WTC11 (cell line): ENCODE measurements around the gene MRFAP1L1. TPM values are rescaled to one million over a fixed set of nuclear protein-coding genes. Genes with fewer than 3 reads are reported as not detected.

Experiments used
- FOXK1 ChIP-seq: sonication (generic); formaldehyde crosslinking; IDR thresholded peaks from 2 replicates; pipeline ENCODE4 v1.8.0; 2022; ENCODE audit warnings: mild to moderate bottlenecking, moderate library complexity, missing genetic modification reagents
- GABPB1 ChIP-seq: sonication (generic); formaldehyde crosslinking; IDR thresholded peaks from 2 replicates; pipeline ENCODE4 v1.8.1; 2023; ENCODE audit warnings: mild to moderate bottlenecking, missing genetic modification reagents
- HMGA2 ChIP-seq: fragments of 250-450 bp; sonication (Bioruptor Pico); IDR thresholded peaks from 2 replicates; pipeline ENCODE4 v1.4.0; 2021; ENCODE audit warnings: mild to moderate bottlenecking, moderate library complexity
- JUN ChIP-seq: sonication (generic); formaldehyde crosslinking; IDR thresholded peaks from 2 replicates; pipeline ENCODE4 v1.8.0; 2023; ENCODE audit warnings: mild to moderate bottlenecking, missing genetic modification reagents
- KAT7 ChIP-seq: sonication (generic); formaldehyde crosslinking; IDR thresholded peaks from 2 replicates; pipeline ENCODE4 v1.8.1; 2023; ENCODE audit warnings: missing genetic modification reagents, mild to moderate bottlenecking, borderline replicate concordance
- MXD4 ChIP-seq: fragments of 250-450 bp; sonication (Bioruptor Pico); IDR thresholded peaks from 2 replicates; pipeline ENCODE4 v1.8.0; 2021; ENCODE audit warnings: mild to moderate bottlenecking, moderate library complexity, borderline replicate concordance
- NFATC4 ChIP-seq: fragments of 250-450 bp; sonication (Bioruptor Pico); IDR thresholded peaks from 2 replicates; pipeline ENCODE4 v1.9.0; 2021; ENCODE audit warnings: mild to moderate bottlenecking
- NFE2L1 ChIP-seq: sonication (generic); formaldehyde crosslinking; IDR thresholded peaks from 2 replicates; pipeline ENCODE4 v1.8.1; 2023; ENCODE audit warnings: missing genetic modification reagents
- NR2C2 ChIP-seq: sonication (generic); formaldehyde crosslinking; IDR thresholded peaks from 2 replicates; pipeline ENCODE4 v1.8.0; 2022; ENCODE audit warnings: mild to moderate bottlenecking, missing genetic modification reagents
- ZNF121 ChIP-seq: sonication (generic); formaldehyde crosslinking; IDR thresholded peaks from 2 replicates; pipeline ENCODE4 v1.8.0; 2023; ENCODE audit warnings: missing genetic modification reagents
- ZNF138 ChIP-seq: sonication (generic); formaldehyde crosslinking; conservative IDR thresholded peaks from 2 replicates; pipeline ENCODE4 v1.8.1; 2022; ENCODE audit warnings: mild to moderate bottlenecking, moderate library complexity, missing genetic modification reagents
- ZNF317 ChIP-seq: sonication (generic); formaldehyde crosslinking; IDR thresholded peaks from 2 replicates; pipeline ENCODE4 v1.8.1; 2023; ENCODE audit warnings: low read depth, mild to moderate bottlenecking, moderate library complexity, missing genetic modification reagents, borderline replicate concordance
- total RNA-seq: library from RNA; stranded (reverse); gene quantifications from 3 replicates; pipeline ENCODE4 v1.2.3, GENCODE V29; 2021
- TF ChIP-seq, protein P1 (sequence below): fragments of 250-450 bp; sonication (Bioruptor Pico); IDR thresholded peaks from 2 replicates; pipeline ENCODE4 v1.8.0; 2021; ENCODE audit warnings: mild to moderate bottlenecking
- TF ChIP-seq, protein P2 (sequence below): fragments of 250-450 bp; sonication (Bioruptor Pico); IDR thresholded peaks from 2 replicates; pipeline ENCODE4 v1.9.0; 2021; ENCODE audit warnings: mild to moderate bottlenecking
- TF ChIP-seq, protein P3 (sequence below): sonication (generic); formaldehyde crosslinking; IDR thresholded peaks from 2 replicates; pipeline ENCODE4 v1.8.0; 2023; ENCODE audit warnings: mild to moderate bottlenecking, missing genetic modification reagents
- TF ChIP-seq, protein P4 (sequence below): sonication (generic); formaldehyde crosslinking; conservative IDR thresholded peaks from 2 replicates; pipeline ENCODE4 v1.8.1; 2023; ENCODE audit warnings: mild to moderate bottlenecking, low read depth, missing genetic modification reagents, moderate library complexity
- TF ChIP-seq, protein P5 (sequence below): sonication (generic); formaldehyde crosslinking; IDR thresholded peaks from 2 replicates; pipeline ENCODE4 v1.8.1; 2022; ENCODE audit warnings: low read depth, mild to moderate bottlenecking, moderate library complexity, missing genetic modification reagents, borderline replicate concordance
- TF ChIP-seq, protein P6 (sequence below): sonication (generic); formaldehyde crosslinking; IDR thresholded peaks from 2 replicates; pipeline ENCODE4 v1.8.0; 2022; ENCODE audit warnings: mild to moderate bottlenecking, missing genetic modification reagents
- TF ChIP-seq, protein P7 (sequence below): sonication (generic); formaldehyde crosslinking; IDR thresholded peaks from 2 replicates; pipeline ENCODE4 v1.8.0; 2022; ENCODE audit warnings: mild to moderate bottlenecking, missing genetic modification reagents
- TF ChIP-seq, protein P8 (sequence below): sonication (generic); formaldehyde crosslinking; IDR thresholded peaks from 2 replicates; pipeline ENCODE4 v1.8.0; 2022; ENCODE audit warnings: mild to moderate bottlenecking, missing genetic modification reagents
- TF ChIP-seq, protein P9 (sequence below): sonication (generic); formaldehyde crosslinking; IDR thresholded peaks from 2 replicates; pipeline ENCODE4 v1.8.0; 2022; ENCODE audit warnings: missing genetic modification reagents

The MRFAP1L1 gene
- total RNA-seq, 1 experiment from 2014 or later, result 54.4 TPM

DNA sequence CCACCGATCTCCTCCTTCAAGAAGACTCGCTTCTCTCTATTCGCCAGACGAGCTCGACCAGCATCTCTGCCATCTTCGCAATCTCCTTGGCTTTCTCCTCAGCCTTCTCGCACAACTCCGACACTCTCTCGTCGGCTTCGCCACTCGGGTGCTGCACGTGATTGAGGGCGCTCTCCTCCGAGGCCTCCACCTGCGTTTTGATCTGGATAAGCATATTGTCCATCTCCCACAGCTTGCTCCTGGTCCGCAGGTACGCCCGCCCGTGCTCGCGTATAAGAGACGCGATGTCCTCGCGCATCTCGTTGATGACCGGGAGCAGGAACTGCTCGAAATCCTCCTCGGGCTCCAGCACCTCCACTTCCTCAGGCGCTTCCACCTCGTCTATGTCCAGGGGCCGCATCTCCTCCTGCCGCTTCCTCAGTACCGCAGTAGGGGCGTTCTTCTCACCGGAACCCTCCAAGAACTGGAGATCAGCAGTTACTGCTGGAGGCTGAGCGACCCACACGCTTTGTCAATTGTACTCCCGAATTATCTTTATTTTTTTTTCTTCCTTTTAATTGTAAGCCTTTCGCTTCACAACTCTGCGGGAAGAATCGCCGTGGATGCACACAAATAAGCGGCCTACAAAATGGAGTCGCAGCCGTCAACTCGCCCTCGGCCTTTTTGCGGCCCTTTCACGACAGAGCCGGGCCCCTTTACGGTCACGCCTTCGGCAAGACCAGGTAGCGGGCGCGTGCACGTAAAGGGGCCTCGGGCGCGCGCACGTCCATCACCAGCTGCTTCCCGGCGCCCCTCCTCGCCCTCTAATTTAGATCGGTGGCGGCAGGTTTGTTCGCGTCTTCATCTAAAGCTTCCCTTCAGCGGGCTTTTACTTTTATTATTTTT lies at the start of gene MRFAP1L1 (continued):
- TF ChIP-seq, protein P1, sequence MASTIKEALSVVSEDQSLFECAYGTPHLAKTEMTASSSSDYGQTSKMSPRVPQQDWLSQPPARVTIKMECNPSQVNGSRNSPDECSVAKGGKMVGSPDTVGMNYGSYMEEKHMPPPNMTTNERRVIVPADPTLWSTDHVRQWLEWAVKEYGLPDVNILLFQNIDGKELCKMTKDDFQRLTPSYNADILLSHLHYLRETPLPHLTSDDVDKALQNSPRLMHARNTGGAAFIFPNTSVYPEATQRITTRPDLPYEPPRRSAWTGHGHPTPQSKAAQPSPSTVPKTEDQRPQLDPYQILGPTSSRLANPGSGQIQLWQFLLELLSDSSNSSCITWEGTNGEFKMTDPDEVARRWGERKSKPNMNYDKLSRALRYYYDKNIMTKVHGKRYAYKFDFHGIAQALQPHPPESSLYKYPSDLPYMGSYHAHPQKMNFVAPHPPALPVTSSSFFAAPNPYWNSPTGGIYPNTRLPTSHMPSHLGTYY, result no peak
- TF ChIP-seq ZNF121 (no peak), NFATC4 (no peak), HMGA2 (CRISPR knock-in tag) (no peak), ZNF138 (CRISPR knock-in tag) (no peak), MXD4 (no peak), NFE2L1 (CRISPR knock-in tag) (0 out of 2 replicates have a peak, but pooled peaks have one; percentile 17), JUN (CRISPR knock-in tag) (no peak; the same call in 1 of the 2 replicates), ZNF317 (CRISPR knock-in tag) (no peak), NR2C2 (CRISPR knock-in tag) (no peak), FOXK1 (CRISPR knock-in tag) (peak; percentile 75), GABPB1 (CRISPR knock-in tag) (no peak), KAT7 (CRISPR knock-in tag) (no peak)
- TF ChIP-seq, protein P2, sequence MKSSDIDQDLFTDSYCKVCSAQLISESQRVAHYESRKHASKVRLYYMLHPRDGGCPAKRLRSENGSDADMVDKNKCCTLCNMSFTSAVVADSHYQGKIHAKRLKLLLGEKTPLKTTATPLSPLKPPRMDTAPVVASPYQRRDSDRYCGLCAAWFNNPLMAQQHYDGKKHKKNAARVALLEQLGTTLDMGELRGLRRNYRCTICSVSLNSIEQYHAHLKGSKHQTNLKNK, result no peak
- TF ChIP-seq, protein P3, sequence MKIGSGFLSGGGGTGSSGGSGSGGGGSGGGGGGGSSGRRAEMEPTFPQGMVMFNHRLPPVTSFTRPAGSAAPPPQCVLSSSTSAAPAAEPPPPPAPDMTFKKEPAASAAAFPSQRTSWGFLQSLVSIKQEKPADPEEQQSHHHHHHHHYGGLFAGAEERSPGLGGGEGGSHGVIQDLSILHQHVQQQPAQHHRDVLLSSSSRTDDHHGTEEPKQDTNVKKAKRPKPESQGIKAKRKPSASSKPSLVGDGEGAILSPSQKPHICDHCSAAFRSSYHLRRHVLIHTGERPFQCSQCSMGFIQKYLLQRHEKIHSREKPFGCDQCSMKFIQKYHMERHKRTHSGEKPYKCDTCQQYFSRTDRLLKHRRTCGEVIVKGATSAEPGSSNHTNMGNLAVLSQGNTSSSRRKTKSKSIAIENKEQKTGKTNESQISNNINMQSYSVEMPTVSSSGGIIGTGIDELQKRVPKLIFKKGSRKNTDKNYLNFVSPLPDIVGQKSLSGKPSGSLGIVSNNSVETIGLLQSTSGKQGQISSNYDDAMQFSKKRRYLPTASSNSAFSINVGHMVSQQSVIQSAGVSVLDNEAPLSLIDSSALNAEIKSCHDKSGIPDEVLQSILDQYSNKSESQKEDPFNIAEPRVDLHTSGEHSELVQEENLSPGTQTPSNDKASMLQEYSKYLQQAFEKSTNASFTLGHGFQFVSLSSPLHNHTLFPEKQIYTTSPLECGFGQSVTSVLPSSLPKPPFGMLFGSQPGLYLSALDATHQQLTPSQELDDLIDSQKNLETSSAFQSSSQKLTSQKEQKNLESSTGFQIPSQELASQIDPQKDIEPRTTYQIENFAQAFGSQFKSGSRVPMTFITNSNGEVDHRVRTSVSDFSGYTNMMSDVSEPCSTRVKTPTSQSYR, result no peak
- TF ChIP-seq, protein P4, sequence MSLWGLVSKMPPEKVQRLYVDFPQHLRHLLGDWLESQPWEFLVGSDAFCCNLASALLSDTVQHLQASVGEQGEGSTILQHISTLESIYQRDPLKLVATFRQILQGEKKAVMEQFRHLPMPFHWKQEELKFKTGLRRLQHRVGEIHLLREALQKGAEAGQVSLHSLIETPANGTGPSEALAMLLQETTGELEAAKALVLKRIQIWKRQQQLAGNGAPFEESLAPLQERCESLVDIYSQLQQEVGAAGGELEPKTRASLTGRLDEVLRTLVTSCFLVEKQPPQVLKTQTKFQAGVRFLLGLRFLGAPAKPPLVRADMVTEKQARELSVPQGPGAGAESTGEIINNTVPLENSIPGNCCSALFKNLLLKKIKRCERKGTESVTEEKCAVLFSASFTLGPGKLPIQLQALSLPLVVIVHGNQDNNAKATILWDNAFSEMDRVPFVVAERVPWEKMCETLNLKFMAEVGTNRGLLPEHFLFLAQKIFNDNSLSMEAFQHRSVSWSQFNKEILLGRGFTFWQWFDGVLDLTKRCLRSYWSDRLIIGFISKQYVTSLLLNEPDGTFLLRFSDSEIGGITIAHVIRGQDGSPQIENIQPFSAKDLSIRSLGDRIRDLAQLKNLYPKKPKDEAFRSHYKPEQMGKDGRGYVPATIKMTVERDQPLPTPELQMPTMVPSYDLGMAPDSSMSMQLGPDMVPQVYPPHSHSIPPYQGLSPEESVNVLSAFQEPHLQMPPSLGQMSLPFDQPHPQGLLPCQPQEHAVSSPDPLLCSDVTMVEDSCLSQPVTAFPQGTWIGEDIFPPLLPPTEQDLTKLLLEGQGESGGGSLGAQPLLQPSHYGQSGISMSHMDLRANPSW, result no peak
- TF ChIP-seq, protein P5, sequence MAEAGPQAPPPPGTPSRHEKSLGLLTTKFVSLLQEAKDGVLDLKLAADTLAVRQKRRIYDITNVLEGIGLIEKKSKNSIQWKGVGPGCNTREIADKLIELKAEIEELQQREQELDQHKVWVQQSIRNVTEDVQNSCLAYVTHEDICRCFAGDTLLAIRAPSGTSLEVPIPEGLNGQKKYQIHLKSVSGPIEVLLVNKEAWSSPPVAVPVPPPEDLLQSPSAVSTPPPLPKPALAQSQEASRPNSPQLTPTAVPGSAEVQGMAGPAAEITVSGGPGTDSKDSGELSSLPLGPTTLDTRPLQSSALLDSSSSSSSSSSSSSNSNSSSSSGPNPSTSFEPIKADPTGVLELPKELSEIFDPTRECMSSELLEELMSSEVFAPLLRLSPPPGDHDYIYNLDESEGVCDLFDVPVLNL (CRISPR knock-in tag), result no peak
- TF ChIP-seq, protein P6, sequence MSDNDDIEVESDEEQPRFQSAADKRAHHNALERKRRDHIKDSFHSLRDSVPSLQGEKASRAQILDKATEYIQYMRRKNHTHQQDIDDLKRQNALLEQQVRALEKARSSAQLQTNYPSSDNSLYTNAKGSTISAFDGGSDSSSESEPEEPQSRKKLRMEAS (CRISPR knock-in tag), result peak; percentile 81
- TF ChIP-seq, protein P7, sequence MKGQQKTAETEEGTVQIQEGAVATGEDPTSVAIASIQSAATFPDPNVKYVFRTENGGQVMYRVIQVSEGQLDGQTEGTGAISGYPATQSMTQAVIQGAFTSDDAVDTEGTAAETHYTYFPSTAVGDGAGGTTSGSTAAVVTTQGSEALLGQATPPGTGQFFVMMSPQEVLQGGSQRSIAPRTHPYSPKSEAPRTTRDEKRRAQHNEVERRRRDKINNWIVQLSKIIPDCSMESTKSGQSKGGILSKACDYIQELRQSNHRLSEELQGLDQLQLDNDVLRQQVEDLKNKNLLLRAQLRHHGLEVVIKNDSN, result peak; percentile 53
- TF ChIP-seq, protein P8, sequence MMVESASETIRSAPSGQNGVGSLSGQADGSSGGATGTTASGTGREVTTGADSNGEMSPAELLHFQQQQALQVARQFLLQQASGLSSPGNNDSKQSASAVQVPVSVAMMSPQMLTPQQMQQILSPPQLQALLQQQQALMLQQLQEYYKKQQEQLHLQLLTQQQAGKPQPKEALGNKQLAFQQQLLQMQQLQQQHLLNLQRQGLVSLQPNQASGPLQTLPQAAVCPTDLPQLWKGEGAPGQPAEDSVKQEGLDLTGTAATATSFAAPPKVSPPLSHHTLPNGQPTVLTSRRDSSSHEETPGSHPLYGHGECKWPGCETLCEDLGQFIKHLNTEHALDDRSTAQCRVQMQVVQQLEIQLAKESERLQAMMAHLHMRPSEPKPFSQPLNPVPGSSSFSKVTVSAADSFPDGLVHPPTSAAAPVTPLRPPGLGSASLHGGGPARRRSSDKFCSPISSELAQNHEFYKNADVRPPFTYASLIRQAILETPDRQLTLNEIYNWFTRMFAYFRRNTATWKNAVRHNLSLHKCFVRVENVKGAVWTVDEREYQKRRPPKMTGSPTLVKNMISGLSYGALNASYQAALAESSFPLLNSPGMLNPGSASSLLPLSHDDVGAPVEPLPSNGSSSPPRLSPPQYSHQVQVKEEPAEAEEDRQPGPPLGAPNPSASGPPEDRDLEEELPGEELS, result peak; percentile 33; the same call in 1 of the 2 replicates
- TF ChIP-seq, protein P9, sequence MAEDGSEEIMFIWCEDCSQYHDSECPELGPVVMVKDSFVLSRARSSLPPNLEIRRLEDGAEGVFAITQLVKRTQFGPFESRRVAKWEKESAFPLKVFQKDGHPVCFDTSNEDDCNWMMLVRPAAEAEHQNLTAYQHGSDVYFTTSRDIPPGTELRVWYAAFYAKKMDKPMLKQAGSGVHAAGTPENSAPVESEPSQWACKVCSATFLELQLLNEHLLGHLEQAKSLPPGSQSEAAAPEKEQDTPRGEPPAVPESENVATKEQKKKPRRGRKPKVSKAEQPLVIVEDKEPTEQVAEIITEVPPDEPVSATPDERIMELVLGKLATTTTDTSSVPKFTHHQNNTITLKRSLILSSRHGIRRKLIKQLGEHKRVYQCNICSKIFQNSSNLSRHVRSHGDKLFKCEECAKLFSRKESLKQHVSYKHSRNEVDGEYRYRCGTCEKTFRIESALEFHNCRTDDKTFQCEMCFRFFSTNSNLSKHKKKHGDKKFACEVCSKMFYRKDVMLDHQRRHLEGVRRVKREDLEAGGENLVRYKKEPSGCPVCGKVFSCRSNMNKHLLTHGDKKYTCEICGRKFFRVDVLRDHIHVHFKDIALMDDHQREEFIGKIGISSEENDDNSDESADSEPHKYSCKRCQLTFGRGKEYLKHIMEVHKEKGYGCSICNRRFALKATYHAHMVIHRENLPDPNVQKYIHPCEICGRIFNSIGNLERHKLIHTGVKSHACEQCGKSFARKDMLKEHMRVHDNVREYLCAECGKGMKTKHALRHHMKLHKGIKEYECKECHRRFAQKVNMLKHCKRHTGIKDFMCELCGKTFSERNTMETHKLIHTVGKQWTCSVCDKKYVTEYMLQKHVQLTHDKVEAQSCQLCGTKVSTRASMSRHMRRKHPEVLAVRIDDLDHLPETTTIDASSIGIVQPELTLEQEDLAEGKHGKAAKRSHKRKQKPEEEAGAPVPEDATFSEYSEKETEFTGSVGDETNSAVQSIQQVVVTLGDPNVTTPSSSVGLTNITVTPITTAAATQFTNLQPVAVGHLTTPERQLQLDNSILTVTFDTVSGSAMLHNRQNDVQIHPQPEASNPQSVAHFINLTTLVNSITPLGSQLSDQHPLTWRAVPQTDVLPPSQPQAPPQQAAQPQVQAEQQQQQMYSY, result no peak
